ENCODE measurements around the gene RBM45.

Gene RBM45

GRCh38 chr2:178163911-178164310 lies 51.7 kb downstream of the RBM45 start:
- no peak for DNase-seq

GRCh38 chr2:178173657-178174056 lies 61.4 kb downstream of the RBM45 start:
- no peak for DNase-seq

- DNase-seq = no peak
Observed at GRCh38 chr2:178177066-178177679, 64.9 kb downstream of the RBM45 start.

Measured in NCI-H187 treated with DMSO at 0.1 percent for 48 hours (cell line).